DLD1 (cell line): ENCODE results near the gene ADIRF.

Experiments used
- in situ Hi-C: cut with HindIII; loops from 2 replicates; pipeline ENCODE4 v1.10.0; 2017; ENCODE audit warnings: low sequenced_read_pairs

The ADIRF gene

DNA sequence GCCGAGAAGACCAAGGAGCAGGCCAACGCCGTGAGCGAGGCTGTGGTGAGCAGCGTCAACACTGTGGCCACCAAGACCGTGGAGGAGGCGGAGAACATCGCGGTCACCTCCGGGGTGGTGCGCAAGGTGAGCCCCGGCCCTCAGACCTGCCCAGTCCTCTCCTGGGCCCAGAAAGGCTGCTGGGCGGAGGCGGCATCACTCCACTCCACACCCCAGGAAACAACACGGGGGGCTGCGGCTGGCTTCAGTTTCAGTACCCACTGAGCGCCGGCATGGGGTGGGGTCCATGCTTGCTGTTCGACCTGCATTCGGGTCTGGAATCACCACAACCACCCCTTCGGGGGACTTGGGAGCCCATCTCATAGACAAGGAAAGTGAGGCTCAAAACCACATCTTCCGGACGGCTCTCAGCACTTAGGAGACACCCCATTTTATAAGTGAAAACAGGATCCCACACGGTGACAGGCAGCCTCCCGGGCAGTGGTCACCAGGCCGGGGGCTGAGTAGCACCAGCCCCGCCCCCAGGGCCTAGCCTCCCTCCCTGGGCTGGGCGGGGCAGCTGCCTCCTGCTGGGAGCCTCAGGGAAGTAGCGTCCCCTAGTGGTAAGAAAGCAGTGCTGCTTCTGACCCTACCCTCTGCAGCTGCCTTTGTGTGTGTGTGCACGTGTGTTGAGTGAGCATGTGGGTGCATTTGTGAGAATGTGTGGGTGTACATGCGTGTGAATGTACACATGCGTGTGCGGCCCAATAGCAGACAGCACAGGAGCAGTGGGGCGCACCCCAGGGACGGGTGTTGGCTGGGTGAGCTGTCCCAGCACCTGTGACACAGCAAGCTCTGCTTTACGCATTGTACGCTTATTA, 8.0 kb upstream of the ADIRF start:
- in situ Hi-C loops = no loop called here

DNA sequence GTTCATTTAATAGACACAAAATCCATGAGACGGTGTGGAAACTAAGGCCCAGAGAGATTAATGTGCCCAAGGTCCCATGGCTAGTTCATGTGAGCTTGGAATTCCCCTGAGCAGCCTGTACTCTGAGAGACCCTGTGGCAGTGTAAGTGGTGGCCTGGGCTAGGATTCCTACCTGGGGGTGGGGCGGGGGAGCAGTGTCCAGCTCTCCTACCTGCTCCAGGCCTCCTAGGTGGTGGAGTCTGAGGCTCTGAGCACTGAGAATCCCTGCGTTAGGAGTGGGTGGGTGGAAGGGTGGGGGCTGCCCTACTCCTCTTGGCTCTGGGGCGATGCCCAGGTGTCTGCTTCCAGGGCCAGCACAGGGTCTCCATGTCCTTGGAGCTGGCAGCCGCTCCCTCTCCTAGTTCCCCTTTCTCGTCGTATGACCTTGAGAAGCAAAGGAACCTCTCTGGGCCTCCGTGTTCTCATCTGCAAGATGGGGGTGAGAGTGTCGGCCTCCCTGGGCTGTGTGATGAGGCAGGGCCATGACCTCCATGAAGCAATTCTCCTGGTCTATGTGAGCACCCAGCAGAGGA, 7.3 kb upstream of the ADIRF start:
- in situ Hi-C loops = no loop called here

DNA sequence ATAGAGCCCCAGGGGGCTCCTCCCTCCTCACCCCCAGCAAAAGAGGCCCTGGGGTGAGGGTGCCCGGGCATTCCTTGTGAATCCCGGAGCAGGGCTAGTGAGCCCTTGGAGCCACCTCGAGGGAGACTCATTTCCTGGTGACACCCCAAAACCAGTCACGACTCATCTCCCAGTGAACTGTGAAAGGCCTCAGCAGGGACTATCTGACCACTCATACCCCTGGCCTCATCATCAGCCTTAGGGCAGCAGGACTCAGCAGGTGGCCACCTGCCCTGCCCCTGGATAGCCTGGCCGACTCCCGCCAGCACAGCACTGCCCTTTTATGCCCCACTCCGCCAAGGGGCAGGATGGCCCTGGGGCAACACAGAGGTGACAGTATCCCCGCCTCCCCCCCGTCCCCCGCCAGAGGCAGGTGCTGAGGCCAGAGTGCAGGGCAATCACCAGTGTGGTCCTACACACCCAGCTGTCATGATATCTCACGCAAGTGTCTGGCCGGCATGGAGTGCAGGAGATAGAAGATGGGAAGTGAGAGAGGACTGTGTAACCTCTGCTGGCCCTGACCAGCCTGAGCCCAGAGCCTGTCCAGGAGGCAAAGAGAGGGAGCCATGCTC, 6.7 kb upstream of the ADIRF start:
- in situ Hi-C loops = no loop called here

DNA sequence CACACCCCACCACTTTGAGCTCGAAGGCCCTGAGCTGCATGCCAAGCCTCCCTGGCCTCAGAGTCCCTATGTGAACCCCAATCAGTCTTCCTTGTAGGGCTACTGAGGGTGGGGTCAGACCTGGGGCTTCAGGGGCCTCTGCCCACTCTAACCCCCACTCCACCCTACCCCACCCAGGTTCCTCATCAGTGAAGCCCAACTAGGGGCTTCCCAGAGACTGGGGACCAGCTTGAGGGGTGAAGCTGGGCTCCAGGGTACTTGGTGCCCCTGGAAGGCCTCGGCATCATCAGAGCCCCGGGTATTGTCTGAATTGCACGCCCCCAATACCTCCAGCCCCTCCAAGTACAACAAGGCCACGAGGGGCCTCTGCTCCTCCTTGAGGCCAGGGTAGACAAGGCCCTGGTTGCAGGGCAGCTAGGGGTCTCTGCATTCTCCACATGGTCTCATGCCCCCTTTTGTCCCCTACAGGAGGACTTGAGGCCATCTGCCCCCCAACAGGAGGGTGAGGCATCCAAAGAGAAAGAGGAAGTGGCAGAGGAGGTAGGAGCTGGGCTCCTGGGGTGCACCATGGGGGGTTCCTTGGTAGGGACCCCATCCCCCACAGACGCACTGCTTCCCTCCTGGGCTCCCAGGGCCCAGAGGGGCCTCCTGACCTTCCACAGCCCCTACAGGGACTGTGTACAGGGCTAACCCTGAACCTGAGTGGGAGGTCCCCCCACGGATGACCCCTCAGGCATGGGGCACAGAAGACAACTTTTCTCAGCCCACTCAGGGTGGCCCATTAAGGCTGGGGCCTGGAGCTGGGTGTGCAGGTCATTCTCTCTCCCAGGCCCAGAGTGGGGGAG, 5.9 kb upstream of the ADIRF start:
- in situ Hi-C loops = no loop called here

DNA sequence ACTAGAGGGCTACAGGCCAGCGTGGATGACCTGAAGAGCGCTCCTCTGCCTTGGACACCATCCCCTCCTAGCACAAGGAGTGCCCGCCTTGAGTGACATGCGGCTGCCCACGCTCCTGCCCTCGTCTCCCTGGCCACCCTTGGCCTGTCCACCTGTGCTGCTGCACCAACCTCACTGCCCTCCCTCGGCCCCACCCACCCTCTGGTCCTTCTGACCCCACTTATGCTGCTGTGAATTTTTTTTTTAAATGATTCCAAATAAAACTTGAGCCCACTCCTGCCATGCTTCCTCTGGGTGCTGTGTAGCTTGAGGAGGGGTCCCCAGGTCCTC, 5.3 kb upstream of the ADIRF start:
- in situ Hi-C loops = no loop called here

DNA sequence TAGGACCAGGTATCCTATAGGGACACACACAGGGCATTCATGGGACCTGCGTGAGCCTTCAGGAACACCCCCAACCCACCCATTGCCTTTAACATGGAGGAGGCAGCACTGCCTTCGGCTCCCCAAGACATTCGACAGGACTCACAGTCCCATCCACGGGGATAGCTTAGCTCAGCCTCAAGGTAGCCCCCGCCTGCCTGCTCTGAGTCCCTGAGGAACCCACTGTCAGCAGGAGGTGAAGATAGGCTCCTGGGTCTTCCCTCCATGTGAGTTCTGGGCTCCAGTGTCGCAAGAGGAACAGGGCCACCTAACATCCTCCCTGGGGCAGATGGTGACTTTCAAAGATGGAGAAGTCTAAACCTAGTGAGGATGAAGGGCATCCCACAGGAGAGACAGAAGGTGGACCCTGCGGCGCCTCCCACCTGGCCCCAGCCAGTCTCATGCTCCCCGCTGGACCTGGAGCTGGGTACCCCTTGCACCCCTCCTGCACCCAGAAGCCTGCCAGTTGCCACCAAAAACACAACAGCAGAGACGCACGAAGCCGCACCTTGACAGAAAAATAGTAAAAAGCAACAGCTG, 4.9 kb upstream of the ADIRF start:
- in situ Hi-C loops = no loop called here

DNA sequence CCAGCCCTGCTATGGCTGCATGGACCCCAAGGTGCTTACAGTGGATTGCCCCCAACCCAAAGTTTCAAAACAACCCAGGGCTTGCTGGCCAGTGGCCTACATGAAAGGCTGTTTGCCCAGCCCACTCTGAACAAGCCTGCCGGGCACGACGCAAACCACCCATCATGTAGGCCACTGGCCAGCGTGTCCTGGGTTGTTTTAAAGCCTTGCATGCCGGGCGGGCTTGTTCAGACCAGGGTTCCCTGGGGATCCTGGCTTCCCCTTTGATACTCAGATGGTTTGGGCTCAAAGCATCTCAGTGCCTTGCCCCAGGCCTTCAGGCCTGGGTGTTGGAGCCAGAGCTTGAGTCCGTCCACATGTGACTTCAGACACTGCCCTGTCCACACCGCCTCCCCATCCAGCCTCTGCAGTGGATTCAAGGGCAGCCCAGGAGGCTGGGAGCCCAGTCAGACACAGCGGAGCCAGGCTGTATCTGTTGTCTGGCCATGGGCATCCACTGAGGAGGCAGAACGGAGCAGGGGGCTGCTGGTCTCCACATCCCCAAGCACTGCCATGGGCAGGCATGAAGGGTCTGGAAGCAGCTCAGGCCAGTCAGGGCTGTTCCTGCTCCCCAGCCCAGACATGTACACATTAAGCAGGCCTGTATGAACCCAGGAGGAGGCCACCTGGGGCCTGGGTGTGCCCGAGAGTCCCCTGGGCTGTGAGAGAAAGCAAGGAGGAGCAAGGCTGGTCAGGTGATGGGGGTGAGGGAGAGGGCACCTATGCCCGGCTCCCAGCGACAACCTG, 4.0 kb upstream of the ADIRF start:
- in situ Hi-C loops = no loop called here

DNA sequence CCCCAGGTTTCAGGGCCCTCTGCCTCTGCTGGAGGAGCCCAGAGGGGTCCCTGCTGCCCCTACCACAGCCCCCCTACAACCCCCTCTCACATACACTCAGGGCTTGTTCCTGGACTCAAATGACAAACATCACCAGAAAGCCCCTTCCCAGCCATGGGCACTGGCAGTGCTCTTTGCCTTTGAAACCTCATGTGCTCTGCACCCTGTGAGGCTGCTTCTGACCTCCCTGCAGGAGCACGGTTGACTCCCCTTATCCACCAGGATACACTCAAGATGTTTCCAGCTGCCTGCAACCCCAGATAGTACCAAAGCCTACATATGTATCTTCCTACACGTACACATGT, 3.5 kb upstream of the ADIRF start:
- in situ Hi-C loops = no loop called here

DNA sequence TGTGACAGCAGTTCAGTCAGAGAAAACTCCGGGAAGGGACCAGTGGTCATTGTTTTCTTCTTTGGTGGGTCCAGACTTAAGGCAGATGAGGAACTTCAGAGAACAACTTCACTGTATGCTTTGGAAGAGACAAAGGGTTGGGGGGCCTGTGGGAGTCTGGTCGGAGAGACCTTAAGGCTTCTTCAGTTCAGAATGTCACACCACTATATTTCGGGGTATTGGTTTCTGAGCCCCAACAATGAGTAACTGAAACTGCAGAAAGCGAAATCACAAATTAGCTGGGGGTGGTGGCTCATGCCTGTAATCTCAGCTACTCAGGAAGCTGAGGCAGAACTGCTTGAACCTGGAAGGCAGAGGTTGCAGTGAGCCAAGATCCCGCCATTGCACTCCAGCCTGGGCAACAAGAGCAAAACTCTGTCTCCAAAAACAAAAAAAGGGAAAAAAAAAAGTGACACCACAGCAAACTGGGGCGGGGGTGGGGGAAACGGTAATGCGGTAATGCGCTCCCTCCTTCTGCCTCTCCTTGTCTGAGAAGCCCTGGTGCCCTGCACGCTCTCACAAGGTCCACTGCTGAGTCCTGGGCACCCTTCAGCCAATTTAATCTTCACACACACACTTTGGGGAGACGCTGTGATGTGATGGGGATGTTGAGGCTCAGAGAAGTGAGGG, 2.2 kb upstream of the ADIRF start:
- in situ Hi-C loops = no loop called here

DNA sequence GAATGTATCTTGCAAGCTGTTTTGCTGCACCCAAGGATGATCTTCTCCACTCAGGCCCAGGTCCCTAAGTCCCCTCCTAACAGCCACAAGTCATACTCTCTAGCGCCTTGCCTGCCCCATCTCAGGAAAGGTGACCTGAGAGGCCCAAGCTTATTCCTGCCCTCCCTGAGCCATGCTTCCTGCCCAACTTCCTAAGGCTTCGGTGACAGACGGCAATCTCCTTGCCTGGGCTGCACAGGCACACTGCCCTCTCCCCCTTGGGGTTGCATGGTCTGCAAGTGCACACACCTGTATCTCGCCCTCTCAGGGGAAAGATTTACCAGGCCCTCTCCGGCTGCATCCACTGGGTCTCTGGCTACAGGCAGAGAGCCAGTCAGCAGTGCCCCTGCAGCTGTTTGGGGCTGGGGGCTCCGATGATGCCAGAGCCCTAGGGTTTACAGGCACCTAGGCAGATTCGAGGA, 771 bp upstream of the ADIRF start:
- in situ Hi-C loops = no loop called here

DNA sequence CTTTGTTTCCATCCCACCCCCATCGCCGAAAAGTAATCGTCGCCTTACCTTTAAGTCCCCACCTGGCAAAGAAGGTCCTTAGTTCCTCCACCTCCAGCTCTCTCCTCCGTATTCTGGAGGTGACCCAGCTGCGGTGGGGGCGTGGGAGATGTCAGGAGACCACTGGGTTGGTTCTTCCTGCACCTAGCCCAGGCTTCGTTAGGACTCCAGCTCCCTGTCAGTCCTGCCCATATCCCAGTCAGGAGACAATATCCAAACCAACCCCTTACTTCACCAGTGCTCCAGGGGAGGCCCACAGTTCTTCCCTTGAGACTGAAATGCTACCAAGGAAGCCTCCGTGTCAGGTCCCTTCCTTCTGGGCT, 693 bp downstream of the ADIRF start:
- in situ Hi-C loops = no loop called here

DNA sequence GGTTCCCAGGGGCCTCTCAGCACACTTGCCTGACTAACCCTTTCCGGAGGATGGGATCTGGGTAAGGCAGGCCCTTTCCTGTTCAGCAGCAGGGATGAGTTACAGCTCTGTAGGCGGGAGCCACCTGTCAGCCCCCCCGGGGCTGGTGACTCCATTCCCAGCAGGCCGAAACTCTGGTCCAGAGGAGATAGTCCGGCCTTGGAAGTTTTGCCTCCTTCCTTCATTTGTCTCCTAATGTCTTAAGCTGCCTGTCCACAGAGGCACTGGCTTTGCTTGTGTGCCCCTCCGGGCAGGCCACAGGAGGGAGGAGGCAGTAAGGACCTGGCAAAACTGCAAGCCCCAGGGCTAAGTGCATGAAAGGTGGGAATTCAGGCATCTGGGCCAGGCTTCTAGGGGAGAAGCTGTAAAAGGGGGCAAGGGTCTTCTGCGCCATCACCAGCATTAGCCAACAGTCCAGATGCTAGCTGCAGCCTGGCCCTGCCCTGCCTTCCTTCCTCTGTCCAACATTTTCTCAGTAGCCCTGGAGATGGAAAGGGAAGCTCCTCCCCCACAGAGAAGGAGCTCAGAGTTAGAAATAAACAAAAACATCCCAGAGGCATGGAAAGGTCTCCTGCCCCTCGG, 1.2 kb downstream of the ADIRF start:
- in situ Hi-C loops = no loop called here

DNA sequence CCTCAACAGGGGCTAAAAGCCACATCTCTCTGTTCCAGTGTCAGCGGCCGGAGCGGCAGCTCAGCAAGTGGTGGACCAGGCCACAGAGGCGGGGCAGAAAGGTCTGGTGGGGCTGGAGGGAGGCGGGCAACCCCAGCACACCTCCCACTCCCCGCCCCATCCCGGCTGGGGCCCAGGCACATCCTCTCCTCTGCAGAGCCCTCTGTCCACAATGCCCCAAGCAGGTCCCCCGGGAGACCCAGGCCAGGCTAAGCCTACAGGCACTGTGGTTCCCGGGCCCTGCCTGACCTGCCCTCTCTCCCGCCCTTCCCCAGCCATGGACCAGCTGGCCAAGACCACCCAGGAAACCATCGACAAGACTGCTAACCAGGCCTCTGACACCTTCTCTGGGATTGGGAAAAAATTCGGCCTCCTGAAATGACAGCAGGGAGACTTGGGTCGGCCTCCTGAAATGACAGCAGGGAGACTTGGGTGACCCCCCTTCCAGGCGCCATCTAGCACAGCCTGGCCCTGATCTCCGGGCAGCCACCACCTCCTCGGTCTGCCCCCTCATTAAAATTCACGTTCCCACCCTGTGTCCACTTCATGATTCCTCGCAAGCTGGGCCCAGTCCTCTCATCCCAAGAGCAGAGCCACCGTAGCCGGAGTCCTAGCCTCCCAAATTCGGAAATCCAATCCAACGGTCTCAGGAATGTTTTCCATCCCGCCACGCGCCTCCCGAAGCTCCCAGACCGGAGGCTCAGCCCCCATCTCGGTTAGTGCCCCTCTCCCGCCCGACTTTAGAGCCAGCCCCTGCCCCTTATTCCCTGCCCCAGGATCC, 2.1 kb downstream of the ADIRF start:
- in situ Hi-C loops = no loop called here

DNA sequence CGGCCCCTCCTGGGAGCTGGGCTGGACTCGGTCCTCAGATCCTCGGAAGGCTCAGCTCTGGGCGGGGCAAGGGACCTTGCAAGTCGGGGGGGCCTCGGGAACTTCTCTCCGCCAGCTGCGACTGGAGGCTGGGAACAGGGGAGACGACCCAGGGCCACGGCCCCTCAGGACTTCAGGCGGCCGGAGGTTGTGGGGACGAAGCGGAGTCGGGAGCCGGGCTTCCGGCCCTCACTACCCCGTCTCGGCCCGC, 2.6 kb downstream of the ADIRF start:
- in situ Hi-C loops = no loop called here

DNA sequence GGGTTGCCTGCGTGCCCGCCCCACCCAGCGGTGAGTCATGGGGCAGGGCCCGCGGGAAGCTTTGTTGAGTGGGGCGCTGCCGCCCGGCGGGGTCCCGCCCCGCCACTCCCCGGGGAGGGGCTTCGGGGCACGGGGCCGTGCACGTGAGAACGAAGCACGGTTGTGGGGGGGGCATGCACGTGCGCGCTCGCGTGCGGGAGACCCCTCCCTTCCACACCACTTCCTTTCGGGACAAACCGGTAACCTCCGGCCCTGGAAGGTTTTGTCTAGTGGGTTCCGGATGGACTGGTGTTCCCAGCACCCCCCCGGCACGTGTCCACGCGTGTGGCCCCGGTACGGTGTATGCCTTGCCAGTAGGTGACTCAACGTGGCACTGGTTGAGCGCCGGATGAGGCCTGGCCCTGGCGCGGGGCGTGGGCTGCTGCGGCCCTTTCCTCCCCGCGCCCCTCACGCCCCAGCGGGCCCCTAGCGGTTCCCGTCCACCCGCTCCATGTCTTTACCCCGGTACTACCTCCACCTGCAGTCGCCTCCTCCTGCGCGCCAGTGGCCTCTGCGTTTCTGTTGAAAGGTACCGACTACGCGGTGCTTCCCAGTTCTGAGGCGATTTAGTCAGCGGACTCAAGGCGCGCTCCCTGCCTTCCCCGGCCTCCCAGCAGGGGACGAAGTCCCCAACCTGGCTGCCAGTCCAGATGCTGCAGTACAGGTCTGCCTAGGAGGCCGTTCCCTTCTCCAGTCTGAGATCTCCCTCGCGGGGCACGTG, 3.1 kb downstream of the ADIRF start:
- in situ Hi-C loops = no loop called here

DNA sequence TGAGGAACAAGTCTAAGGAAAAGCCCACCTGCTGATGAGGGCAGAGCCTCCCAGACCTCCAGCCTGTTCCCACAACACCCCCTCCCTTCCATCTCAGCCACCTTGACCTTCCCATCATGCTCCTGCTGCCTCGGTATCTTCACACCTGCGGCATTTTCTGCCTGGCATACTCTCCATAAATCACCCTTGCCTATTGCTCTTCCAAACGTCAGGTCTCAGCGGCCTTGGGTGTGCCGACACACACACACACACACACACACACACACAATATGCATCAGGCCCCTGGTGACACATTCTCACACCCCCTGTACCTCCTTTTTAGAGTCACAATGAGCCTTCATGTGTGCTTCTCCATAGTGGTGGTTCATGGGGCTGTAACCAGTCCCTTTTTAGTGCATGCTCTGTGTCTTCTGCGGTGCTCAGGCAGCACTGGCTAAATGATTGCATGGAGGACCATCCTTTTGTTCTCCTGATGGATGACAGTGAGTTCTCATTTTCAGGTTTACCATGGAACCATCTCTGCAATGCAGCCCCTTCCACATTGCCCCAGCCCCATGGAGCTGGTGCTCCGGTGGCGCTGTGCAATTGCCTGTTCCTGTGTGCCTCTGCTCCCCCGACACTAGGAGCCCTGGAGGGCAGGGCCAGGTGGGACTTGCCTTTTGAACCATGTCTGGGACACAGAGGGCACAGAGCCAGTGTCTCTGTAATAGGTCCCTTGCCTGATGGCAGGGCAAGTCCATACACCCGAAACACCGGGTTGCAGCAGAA, 4.5 kb downstream of the ADIRF start:
- in situ Hi-C loops = no loop called here

DNA sequence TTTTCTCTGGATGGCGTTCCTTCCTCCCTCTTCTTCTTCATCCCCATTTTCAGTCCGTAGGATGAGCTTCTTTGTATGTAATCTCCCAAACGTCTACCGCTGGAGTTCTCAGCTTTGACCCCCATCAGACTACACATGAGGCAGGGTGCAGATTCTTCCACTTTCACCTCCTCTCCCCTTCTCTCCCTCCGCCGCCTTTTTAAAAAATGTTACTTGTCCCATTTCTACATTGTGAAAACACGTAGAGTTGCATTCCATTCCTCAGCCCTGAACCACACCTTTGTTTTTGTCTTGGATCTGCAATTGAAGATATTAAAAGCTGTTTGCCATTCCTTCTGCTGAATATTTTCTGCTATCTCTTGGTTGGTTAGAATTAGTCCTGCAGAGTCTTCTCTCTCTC, 6.2 kb downstream of the ADIRF start:
- in situ Hi-C loops = no loop called here
